GM19324 (cell line): ENCODE data around the gene KIF5C.

Experiments used
- ATAC-seq: cut with Tn5 transposase; IDR thresholded peaks from one replicate; pipeline ENCODE4 v1.9.1; 2021; ENCODE audit warnings: mild to moderate bottlenecking, moderate library complexity; ENCODE audit not compliant: unreplicated experiment, low FRiP score

The KIF5C gene

DNA sequence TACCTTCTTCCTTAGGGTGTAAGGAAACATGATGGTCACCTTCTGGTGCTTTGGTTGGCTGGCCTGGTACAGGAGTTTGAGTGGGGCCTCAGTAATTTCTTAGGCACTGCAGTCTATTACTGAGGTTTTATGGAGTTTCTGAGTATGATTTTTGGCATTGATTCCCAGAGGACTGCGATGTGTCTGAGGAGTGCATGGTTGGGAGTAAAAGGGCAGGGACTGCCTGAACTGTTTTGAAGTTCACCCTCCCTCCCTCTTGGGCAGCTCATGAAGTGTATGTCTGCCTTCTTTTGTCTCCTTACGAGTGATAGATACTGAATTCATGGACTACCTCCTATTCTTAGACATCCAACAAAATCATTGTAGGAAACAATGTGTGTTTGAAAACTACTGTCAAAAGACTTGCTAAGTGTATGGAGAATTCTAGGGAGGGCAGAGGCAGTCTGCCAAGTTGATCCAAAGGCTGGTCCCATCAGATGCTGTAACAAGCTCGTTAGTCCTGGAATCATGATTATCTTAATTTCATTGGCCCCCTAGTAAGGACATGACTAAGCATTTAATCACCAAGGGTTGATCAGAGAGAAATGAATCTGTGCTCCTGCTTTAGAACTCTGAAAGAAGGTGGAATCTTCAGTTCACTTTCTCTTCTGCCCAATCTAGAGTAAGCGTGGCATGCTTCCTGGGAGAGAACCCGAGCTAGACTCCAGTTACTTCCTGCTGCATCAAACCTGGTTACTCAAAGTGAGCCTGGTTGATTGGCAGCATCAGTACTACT lies 190.0 kb downstream of the KIF5C start:
- no peak for ATAC-seq

DNA sequence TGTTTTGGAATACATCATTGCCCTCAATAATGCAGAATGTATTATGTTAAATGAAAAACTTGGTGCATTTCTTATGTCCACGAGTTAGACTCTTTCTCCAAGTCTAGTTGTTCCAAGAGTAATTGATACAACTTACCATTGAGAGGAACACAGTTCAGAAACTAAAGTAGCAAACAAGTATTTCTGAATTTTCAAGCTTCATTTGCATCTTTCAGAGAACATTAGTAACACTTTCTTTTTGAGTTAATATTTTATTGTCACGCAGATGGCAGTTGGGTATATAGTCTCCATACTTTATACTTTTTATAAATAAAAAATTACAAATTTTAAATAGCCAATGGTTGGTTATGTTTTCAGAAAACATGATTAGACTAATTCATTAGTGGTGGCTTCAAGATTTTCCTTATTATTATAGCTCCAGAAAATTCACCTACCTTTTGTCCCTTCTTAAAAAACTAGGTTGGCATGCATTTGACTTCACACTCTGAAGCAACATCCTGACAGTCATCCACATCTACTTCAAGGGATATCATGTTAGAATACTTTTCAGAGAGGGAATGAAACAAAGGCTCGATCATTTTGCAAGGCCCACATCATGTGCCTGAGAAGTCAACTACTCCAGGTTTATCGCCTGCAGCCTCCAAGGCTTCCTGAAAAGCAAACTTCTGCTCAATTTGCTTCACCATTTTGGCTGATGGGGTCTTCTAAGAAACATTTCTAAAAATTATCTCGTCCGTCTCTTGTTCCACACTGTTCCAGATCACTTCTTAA lies 193.4 kb downstream of the KIF5C start:
- no peak for ATAC-seq

DNA sequence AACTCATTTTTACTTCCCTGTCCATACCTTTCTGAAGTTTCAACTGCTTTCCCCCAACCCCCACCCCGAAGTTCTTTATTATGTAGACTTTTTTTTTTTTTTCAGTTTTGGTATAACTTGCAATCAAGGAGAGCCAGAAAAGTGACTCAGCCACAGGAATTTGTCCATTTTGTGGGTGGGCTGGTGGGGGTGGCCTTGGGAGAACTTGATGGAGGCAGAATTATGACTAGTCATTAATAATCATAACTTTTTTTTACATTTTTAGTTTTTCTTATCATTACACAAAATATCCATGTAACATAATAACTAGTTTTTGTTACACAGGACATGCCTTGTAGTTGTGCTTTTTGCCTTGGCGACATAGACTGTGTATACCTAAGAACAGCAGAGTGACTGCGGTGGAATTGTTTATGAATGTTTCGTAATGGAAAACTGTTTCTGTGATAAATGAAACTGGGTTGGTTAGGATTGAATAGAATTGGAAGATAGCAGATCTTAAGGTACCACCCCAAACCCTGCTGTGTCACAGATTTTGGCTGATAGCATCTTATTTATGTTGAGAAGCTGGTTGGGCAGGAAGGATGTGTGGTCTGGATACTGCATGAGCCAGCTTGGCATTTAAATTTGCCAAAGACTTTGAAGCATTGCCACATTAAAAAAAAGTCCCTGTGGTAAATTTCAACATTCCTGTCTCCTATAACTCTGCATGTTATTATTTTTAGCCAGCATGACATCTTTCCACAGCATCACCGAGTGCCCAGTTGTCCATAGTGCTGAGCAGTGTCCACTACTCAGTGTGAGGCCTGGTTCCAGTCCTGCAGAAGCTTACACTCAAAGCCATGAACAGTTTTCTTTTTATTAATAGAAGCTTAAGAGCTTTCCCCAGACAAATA lies 194.2 kb downstream of the KIF5C start:
- no peak for ATAC-seq

DNA sequence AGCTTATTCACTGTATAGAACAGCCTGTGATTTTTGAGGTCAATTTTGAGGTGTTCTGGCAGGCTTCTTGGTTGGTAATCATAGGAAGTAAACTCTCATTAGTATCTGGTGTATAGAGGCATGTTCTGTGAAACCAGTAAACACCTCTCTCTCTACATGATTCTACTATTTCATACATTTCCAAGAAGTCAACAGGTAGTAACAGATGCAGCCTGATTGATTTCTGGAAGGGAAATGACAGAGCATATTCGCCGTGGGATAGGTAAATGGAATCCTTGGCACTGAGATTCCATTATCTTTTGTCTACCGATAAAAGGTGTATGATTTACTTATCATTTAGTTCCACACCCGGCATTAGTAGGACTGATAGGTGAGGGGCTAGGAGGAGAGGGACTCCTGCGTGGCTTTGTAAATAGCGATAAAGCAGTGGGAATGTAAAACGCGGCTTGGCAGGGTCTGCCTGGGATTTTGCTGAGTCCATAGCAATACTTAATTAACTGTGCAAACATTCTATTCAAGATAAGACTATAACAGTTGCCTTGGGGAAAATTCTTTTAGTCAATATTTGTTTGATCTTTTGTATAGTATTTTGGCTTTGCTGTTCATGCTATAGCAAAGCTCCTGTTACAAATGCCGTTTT lies 195.8 kb downstream of the KIF5C start:
- no peak for ATAC-seq

DNA sequence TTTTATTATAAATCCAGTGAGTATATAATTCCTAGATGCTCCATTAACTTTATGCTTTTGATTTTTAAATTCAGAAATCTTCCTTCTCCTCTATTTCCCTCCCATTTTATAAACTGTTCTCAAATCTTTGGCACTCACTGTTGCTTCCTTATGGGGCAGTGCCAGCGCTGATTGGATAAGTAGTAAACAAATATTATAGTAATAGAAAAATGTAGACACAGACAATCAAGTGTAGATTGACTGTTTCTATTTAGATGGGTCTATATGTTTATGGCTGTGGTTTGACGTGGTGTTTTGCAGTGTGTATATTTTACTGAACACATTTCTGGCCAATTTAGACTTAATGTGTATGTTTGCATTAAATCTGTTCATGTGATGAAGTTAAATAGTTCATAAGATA lies 200.1 kb downstream of the KIF5C start:
- ATAC-seq = no peak

DNA sequence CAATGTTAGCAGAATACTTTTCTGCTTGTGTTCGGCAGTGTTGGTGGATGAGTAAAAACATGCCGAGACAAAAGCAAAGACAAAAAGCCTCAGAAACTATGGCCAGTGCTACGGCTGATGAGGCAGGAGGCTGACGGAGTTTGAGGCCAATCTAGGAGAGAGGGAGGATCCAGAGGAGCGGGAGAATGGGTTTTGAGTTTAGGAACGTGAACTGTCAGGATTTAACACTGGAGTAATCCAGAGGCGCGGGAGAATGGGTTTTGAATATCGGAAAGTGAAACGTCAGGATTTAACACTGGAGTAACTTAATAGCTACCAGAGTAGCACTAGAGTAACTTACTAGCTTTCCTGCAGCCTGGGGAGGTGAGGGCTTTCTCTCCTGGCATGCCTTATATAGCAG lies 200.8 kb downstream of the KIF5C start:
- no peak for ATAC-seq
